Fibroblast of lung (primary cell): ENCODE measurements around the gene TMEM184B. TPM values are rescaled to one million over a fixed set of nuclear protein-coding genes. Genes with fewer than 3 reads are reported as not detected.

Experiments
- DNase-seq, 2 donors: peaks; one replicate each; pipeline versions ENCODE4 v3.0.0 to v3.0.0-alpha.2; 2010; ENCODE audit warnings: low read depth in 2 of 2
- H2AFZ ChIP-seq: 2 replicates; pipeline ENCODE4 v1.5.1; 2012; ENCODE audit warnings: low read length, control low read depth, inconsistent platforms
- H3K27ac ChIP-seq: 2 replicates; pipeline ENCODE4 v1.5.1; 2011; ENCODE audit warnings: low read length, control low read depth; ENCODE audit not compliant: insufficient read depth
- H3K27me3 ChIP-seq: 2 replicates; pipeline ENCODE4 v1.5.1; 2011; ENCODE audit warnings: mild to moderate bottlenecking, low read length; ENCODE audit not compliant: control insufficient read depth, insufficient read depth
- H3K36me3 ChIP-seq: 2 replicates; pipeline ENCODE4 v1.5.1; 2011; ENCODE audit warnings: low read length; ENCODE audit not compliant: control insufficient read depth, insufficient read depth
- H3K4me1 ChIP-seq: 2 replicates; pipeline ENCODE4 v1.5.1; 2011; ENCODE audit warnings: low read length; ENCODE audit not compliant: control insufficient read depth, insufficient read depth; ENCODE audit errors: extremely low read depth
- H3K4me2 ChIP-seq: 2 replicates; pipeline ENCODE4 v1.5.1; 2011; ENCODE audit warnings: low read length, control low read depth; ENCODE audit not compliant: insufficient read depth; ENCODE audit errors: extremely low read depth
- H3K4me3 ChIP-seq, 4 experiments: fragments of 200-600 bp in 1 of 4; sonication (generic) in 1 of 4; replicated peaks in 1 of 4; 2 replicates each; pipeline ENCODE4 v1.5.1; 2011 to 2016; ENCODE audit warnings: low read length in 4 of 4, low read depth in 3 of 4, mild to moderate bottlenecking in 3 of 4, control low read depth in 2 of 4, inconsistent platforms in 1 of 4, mixed read lengths in 1 of 4; ENCODE audit not compliant: insufficient read depth in 1 of 4; ENCODE audit errors: control extremely low read depth in 1 of 4
- H3K79me2 ChIP-seq: 2 replicates; pipeline ENCODE4 v1.5.1; 2012; ENCODE audit warnings: mild to moderate bottlenecking, low read length, inconsistent platforms; ENCODE audit not compliant: control insufficient read depth, insufficient read depth
- H3K9ac ChIP-seq: 2 replicates; pipeline ENCODE4 v1.5.1; 2011; ENCODE audit warnings: mild to moderate bottlenecking, low read length, control low read depth; ENCODE audit not compliant: insufficient read depth
- H3K9me3 ChIP-seq: 2 replicates; pipeline ENCODE4 v1.5.1; 2012; ENCODE audit warnings: low read depth, low read length; ENCODE audit not compliant: control insufficient read depth, insufficient read depth
- H4K20me1 ChIP-seq: 2 replicates; pipeline ENCODE4 v1.5.1; 2011; ENCODE audit warnings: low read length; ENCODE audit not compliant: control insufficient read depth, insufficient read depth; ENCODE audit errors: extremely low read depth
- EZH2 ChIP-seq: IDR thresholded peaks from 2 replicates; pipeline ENCODE4 v1.5.1; 2012; ENCODE audit warnings: low read length, control low read depth, mild to moderate bottlenecking; ENCODE audit errors: missing control alignments
- polyA minus RNA-seq: library from RNA; depleted of rRNA, polyadenylated mRNA; stranded (reverse); fragments of >200 nt; gene quantifications from 2 replicates; pipeline ENCODE4 v1.2.3, GENCODE V29; 2011; ENCODE audit warnings: low replicate concordance
- polyA plus RNA-seq, 2 donors: library from polyadenylated mRNA; depleted of rRNA in 1 of 2; stranded (reverse) in 1 of 2; unstranded in 1 of 2; fragments of >200 nt; gene quantifications; 2 replicates each; pipeline ENCODE4 v1.2.1, GENCODE V29; 2011 to 2012; ENCODE audit warnings: missing spikeins in 1 of 2
- total RNA-seq: library from RNA; depleted of rRNA; stranded (reverse); fragments of >200 nt; gene quantifications from 2 replicates; pipeline ENCODE4 v1.2.1, GENCODE V29; 2014
- TF ChIP-seq, protein P1 (sequence below), 2 donors: IDR thresholded peaks in 1 of 2; conservative IDR thresholded peaks in 1 of 2; 1 replicate in 1 of 2; 2 replicates in 1 of 2; pipeline ENCODE4 v1.5.1; 2011 to 2012; ENCODE audit warnings: low read length in 2 of 2, control low read depth in 1 of 2, inconsistent platforms in 1 of 2, low read depth in 1 of 2, mild to moderate bottlenecking in 1 of 2

TMEM184B gene
- 19.5 and 28.2 TPM in 2 replicates for total RNA-seq
- 37.2 and 40.3 TPM in 2 replicates for polyA plus RNA-seq
- polyA plus RNA-seq (2012): 55.8 and 60.3 TPM in 2 replicates
- polyA minus RNA-seq: 82.2 and 114 TPM in 2 replicates

DNA sequence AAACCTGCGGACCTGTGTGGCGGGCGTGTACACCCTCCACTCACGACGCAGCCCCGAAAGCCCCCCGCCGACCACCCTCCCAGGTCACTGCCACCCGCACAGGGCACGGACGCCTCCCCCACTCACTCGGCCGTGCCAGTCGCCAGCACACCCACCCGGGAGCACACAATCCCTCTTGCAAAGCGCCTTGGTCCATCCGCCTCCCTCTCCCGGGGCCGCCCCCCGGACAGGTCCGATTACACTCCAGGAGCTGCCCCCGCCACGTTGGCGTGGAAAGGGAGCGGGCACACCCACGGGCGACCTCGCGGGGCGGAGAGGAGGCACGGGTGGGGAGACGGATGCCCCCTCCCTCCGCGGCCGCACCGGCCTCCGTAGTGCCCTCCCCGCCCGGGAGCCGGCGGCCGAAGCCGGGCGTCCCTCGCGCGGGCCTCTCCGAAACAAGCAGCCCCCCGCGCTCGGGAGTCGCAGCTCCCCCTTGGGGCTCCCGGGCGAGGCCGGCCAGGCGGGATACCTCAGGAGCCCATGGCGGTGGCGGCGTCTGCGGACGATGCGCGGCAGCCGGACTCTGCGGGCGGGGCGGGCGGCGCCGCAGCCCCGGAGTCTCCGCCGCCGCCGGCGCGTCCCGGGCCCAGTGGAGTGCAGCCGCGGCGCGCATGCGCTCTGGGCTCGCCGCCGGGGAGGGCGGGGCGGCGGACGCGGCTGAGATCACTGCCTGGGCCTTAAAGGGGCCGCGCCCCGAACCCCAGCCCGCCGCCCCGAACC, at the start of gene TMEM184B:
TSS of gene TMEM184B (minus strand) at position 638 of the 762 bp plus-strand sequence. CDS start 25,049 bp downstream, outside the sequence.
- TF ChIP-seq EZH2: no peak
- TF ChIP-seq, protein P1, sequence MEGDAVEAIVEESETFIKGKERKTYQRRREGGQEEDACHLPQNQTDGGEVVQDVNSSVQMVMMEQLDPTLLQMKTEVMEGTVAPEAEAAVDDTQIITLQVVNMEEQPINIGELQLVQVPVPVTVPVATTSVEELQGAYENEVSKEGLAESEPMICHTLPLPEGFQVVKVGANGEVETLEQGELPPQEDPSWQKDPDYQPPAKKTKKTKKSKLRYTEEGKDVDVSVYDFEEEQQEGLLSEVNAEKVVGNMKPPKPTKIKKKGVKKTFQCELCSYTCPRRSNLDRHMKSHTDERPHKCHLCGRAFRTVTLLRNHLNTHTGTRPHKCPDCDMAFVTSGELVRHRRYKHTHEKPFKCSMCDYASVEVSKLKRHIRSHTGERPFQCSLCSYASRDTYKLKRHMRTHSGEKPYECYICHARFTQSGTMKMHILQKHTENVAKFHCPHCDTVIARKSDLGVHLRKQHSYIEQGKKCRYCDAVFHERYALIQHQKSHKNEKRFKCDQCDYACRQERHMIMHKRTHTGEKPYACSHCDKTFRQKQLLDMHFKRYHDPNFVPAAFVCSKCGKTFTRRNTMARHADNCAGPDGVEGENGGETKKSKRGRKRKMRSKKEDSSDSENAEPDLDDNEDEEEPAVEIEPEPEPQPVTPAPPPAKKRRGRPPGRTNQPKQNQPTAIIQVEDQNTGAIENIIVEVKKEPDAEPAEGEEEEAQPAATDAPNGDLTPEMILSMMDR (conservative IDR thresholded peaks at IDR 0.05 in 1 of 2, IDR thresholded peaks at IDR 0.05 in 1 of 2; ENCODE audit: low read depth in 1 of 2, low read length in 2 of 2): no peak
- Histone ChIP-seq H3K79me2 (peaks cover 48% of the 10 kb centered on the region), H3K4me2 (peak within 1 kb of the TSS; percentile 98), H3K36me3 (no peaks in the 10 kb centered on the region), H4K20me1 (no peaks in the 10 kb centered on the region), H3K9ac (peak within 1 kb of the TSS; percentile 97), H3K9me3 (no peaks in the 10 kb centered on the region), H2AFZ (peak within 1 kb of the TSS; percentile 98), H3K27me3 (no peaks in the 10 kb centered on the region), H3K27ac (peak within 1 kb of the TSS; percentile 84), H3K4me3 (peak within 1 kb of the TSS; percentile 73 to 94 (median 86)), H3K4me1 (peaks cover 20% of the 10 kb centered on the region)
- peak; percentile 54 to 66 for DNase-seq

DNA sequence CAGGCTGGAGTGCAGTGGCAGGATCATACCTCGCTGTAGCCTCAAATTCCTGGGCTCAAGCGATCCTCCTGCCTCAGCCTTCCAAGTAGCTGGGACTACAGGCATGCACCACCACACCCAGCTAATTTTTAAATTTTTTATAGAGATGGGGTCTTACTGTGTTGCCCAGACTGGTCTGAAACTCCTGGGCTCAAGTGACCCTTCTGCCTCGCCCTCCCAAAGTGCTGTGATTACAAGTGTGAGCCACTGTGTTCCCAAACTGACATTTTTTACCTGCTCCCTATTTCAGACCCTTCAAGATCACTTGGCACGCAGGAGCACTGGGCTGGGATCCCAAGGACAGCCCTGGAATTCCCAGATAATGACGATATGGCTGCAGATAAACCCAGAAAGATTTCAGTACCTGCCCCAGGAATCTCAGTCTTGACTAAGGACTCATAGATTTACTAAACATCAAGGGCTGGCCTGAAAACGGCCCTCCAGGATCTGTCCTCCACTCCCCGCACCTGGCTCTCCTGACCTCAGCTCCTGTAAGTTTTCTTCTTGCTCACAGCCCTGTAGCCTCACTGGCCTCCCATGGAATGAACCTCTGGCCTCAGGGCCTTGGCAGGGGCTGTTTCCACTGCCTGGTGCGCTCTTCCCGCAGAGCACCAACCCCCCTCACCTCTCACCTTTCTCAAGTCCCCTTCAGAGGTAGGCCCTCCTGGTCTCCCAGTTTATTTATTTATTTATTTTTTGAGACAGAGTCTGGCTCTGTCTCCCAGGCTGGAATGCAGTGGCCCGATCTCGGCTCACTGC, 48.0 kb upstream of the TMEM184B start:
- Histone ChIP-seq H3K27ac (no peak overlapping the region), H3K79me2 (peaks cover 10% of the 10 kb centered on the region), H4K20me1 (no peaks in the 10 kb centered on the region), H3K9me3 (no peaks in the 10 kb centered on the region), H2AFZ (no peak overlapping the region), H3K27me3 (no peaks in the 10 kb centered on the region), H3K9ac (no peak overlapping the region), H3K4me2 (no peak overlapping the region), H3K4me1 (peaks cover 13% of the 10 kb centered on the region), H3K36me3 (no peaks in the 10 kb centered on the region), H3K4me3 (no peak overlapping the region)
- no peak for DNase-seq
- TF ChIP-seq EZH2: no peak
- TF ChIP-seq, protein P1 (conservative IDR thresholded peaks at IDR 0.05 in 1 of 2, IDR thresholded peaks at IDR 0.05 in 1 of 2; ENCODE audit: low read depth in 1 of 2, low read length in 2 of 2): no peak
